NCI-H748 (cell line): ENCODE results near the gene EMSY.

Source experiments
- DNase-seq: peaks from one replicate; lab custom pipeline; 2025; ENCODE audit not compliant: unreplicated experiment; lab: John Stamatoyannopoulos, UW

The EMSY gene

DNA sequence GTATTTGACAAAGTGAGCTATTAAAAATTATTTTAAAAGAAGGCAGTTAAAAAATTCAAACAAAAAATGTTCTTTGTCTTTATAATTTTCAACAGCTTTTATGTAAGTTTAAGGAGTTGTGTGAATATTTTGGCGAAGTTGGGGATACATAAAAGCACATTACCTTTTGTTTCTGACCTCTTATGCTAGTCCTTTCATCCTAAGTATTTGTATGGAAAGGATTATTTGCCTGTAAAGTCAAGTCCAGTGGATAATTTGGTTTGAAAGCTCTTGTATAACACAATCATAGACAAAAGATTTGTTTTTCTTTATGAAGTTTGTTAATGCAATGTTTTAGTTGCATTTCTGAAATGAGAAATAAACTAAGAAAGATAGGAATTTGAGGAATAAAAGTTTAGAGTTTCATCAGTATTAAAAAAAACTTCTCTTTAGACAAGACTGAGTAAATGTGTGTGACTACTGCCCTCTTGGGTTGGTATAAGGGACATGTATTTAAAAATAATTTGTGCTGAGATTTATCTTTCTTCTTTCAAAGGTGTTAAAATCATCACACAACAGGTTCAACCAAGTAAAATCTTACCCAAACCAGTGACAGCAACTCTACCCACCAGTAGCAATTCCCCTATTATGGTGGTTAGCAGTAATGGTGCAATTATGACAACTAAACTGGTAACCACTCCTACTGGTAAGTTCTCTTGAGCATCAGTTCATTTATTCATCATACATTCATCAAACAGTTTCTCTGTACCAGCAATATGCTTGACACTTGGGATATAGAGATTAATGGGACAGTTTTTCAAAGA, 68.2 kb downstream of the EMSY start:
- DNase-seq: no peak

DNA sequence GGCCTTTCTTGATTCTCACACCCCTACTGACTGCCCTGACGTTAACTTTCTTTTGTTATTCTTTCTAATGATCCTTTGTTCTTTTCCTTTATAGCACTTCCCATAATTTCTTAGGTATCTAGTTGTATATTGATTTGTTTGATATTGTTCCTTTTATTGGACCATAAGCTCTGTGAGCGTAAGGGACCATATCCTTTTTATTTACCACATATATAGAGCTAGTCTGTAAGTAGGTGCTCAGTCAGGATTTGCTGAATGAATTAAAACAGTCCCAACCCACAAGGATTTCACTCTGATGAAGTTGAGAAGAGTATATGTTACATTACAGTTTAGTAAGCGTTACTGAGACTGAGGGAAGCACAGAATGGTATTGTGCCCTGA, 68.8 kb downstream of the EMSY start:
- no peak for DNase-seq

DNA sequence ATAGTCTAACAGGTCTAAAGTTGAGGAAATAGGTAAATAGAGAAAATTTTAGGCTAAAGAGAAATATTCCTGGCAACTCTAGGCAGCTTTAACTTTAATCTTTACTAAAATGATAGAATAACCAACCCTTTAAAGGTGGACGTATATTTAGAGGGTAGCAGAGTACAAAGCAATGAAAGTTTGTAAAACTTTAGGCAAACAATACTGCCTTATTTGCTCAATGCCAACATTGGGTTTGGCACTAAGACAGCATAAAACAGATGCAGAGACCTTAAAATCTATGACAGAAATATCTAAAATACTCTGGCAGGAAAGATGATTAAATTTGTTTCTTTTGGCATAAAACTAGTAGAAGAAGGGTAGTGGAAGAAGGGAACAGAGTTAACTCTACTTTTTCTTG, 70.7 kb downstream of the EMSY start:
- no peak for DNase-seq

DNA sequence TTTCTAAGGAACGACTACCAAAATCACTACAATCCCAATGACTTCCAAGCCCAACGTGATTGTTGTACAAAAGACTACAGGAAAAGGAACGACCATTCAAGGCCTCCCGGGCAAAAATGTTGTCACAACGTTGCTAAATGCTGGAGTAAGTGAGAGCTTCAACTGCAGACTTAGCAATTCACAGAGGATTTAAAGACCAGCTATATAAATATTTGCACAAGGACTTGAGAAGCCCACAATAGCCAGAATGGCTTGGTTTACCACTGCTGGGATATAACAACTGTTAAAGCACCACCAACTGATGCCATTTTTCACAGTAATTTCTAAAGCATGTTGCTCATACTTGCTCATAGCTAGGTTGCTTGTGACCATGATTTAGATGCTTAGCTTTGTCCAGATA, 78.3 kb downstream of the EMSY start:
- DNase-seq: peak; percentile 88

DNA sequence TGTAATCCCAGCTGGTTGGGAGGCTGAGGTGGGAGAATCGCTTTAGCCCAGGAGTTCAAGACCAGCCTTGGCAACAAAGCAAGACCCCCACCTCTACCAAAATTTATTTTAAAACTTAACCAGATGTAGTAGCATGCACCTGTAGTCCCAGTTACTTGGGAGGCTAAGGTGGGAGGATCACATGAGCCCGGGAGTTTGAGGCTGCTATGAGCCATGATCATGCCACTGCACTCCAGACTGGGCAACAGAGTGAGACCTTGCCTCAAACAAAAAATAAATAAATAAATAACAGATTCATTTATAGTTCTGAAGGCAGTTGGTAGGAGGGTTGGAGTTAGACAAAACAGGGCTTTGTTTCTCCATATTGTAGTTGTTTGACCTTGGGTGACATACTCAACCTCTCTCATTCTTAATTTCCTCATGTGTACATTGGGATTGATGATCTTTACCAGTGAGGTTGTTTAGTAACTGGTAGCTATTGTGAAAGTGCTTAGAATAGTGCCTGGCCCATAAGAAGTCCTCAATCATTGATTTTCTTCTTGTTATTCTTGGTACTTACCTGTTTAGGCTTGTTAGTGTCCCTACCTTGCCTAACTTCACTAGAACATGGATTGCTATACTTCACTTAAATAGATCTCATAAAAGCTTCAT, 79.1 kb downstream of the EMSY start:
- DNase-seq: no peak

DNA sequence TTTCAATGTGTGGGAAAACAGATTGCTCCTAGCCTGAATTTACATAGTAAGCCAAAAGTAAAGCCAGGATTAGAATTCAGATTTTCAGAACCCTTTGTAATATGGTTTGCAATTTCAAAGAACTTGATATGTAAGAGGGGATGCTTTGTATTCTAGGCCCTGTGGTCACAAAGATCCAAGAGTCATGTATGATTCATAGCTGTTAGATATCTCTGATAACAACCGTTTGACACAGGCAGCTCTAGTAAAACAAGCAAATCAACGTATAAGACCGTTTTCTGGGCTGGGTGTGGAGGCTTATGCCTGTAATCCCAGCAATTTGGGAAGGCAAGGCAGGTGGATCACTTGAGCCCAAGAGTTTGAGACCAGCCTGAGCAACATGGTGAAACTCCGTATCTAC, 79.6 kb downstream of the EMSY start:
- no peak for DNase-seq

DNA sequence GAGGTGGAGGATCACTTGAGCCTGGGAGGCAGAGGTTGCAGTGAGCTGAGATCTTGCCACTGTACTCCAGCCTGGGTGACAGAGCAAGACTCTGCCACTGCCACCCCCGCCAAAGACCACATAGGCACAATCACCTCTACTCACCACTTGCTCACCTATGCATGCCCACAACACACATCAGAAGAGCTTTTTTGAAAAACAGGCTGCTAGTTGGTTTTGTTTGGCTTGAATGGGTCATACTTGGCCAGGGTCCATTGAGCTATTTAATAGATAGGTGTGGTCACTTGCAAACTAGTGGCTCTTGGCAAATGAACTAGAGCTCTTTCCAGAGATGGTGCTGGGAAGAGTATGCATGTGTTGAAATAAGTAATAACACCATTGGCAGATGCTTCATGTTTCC, 80.1 kb downstream of the EMSY start:
- DNase-seq: peak; percentile 85

DNA sequence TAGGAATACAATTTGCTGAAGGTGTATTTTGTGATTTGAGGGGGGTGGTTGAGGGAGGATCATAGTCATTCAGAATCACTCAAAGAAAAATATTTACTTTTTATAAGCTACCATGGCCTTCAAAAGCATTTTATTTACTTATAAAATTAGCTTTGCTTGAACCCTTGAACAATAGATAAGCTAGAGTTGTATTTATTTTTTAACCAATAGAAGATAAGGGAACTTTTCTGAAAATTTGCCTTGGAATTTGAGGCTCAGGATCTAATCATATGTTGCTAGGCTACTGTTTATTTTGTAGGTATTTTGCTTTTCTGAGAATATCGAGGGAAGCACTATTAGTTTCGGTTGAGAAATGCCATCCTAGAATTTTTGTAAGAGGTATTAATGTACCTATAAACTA, 82.1 kb downstream of the EMSY start:
- peak; percentile 5 for DNase-seq

DNA sequence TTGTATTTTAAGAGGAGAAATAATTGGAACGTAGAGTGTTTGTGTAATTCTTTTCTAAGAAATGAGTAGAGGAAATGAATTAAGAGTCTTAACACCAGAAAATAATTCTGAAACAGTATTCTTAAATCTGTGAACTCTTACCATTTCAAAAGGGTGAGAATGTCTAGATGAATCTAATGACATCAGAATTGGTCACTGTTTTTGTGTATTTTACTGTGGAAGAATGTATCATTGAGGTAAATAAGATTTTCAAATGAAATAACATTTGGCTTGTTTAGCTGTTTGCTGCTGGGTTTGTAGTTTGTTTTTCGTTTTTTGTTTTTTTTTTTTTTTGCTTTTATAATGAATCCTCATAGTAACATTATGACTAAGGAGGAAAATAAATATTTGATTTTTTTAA, 97.6 kb downstream of the EMSY start:
- no peak for DNase-seq

DNA sequence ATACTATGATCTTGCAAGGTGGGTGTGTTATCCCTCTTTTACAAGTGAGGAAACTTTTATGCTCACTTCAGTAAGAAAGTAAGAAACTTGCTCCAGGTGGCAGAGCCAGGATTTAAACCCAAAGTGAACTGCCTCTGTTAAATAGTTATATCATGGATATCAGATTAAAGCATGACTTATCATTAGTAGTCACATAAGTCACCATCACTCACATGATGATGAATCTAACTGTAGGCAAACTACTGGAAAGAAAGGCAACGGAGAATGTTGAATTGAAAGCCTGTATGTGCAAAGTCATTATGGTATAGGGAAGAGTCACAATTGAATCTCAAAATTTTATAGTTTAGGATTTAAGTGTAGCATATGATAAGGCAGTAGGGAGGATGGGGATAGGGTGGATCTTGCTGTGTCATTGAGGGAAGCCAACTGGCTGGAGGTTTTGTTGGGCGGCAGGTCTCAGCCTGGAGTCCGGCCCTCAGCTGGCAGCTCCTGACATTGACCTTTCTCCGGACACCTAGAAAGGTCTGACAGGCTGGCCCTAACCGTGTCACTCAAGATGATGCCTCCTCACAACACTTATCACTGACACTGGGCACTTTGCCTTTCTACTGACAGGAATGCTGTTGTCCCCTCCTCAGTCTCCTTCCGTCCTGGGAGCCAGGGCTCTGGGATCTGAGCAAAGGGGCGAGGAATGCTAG, 98.3 kb downstream of the EMSY start:
- DNase-seq: no peak

DNA sequence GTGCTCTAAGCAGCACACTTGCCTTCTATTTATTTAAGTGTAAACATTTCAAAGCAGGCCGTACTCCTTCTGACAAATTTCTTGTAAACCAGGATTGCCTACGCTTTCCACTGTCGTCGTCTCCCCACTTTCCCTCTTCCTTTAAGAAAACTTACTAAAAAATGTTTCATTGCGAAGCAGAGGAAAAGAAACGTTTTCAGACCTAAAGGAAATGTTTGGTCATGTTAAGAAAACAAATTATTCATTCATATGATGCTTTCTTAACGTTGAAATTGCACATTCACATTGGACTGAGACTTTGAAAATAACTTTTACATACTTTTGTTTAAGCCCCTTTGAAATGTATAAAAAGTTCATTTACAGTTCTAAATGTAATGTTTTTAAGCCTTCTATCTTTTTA, 106.0 kb downstream of the EMSY start:
- DNase-seq: no peak

DNA sequence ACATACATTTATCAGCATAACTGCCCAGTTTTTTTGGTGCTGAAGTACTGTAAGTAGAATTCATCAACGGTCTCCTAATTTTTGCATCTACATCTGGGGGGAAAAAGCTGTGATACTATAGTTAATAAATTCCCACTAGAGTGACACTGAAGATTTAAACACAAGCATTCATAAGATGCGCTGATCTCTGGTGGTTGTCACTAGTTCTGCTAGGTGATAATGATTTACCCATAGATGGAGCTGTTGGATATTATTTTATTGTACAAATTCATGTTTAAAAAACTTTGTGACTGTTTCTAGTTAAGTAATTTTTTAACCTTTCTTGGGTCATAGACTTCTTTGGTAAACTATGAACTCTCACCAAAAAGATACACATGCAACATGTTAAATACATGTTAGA, 106.6 kb downstream of the EMSY start:
- DNase-seq: no peak

DNA sequence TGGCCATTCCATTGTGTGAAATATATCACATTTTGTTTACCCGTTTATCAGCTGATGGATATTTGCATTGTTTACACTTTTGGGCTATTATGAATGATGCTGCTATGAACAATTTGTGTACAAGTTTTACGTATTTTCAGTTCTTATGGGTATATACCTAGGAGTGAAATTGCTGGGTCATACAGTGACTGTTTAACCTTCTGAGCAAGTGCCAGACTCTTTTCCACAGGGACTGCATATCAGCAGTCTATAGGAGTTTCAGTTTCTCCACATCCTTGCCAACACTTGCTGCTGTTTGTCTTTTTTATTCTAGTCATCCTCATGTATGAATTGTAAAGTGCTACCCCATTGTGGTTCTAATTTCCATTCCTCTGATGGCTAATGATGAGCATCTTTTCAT, 108.2 kb downstream of the EMSY start:
- no peak for DNase-seq

DNA sequence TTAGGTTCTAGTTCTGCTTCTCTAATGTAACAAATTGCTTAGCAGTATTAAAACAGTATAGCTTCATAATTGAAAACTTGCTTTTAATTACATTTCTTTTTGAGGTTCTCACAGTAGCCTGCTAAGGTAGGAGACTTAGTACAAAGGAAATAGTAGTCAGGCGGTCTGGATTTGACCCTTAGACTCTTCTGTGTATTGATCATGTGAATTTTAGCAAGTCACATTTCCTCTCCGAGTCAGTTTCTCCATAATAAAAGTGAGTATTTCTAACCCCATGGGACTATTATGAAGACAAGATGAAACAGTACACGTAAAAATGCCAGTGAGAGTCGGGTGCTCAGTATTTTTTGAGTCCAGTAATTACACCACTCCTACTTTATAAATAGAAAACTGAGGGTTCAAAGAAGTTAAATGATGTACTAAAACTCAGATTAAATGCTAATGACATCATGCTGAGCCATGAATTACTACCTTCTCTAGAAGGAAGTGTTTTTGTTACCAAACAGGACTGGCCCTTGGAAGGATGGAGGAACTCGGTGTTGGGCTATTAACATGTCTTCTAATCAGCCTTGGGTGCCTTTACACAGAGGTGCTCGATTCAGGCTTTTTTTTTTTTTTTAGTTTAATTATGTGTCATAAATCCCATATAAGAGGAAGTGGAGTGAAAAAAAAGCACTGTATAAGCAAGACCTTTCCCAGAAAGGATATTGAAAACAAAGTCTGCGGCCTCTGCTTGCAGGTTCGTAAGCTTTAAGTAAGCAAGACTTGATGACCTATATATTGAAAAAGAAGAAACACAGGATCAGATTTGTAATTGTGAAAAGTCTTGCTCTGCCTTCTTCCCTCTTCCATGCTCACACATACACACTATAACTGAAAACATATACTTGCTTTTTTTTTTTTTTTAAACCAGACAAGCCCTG, 109.0 kb downstream of the EMSY start:
- no peak for DNase-seq

DNA sequence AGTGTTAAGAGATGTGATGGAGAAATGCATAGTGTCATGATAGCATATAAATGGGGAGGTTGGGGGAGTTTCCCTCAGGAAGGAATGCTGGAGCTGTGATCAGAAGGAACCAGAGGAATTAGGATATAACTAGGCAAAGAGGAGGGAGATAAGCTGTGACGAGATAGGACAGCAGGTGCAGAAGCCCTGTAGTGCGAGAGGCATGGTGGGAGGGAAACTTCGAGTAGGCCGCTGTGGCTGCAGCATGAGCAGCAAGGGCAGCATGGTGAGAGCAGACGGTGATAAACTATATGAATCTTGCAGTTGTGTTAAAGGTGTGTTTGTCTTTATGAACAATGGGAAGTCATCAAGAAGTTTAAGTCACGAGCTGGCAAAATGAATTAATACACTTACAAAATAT, 109.9 kb downstream of the EMSY start:
- DNase-seq: no peak

DNA sequence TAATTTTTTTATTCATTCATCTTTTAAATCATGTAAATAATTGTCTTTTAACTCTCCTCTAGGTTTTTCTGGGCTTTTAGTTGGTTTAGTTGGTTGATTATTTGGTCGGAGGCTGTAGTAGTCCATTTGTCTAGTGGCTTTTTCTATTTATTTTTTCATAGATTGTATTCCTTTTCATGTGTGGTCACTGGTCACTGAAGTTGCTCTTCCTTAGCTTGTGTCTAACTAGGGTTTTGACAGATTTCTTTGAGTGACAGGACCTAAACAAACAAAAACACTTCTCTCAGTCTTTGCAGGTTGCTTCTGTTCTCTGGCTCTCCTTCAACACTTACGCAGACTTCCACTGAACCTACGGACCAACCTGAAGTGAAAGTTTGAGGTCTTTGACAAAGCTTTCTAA, 112.6 kb downstream of the EMSY start:
- no peak for DNase-seq

DNA sequence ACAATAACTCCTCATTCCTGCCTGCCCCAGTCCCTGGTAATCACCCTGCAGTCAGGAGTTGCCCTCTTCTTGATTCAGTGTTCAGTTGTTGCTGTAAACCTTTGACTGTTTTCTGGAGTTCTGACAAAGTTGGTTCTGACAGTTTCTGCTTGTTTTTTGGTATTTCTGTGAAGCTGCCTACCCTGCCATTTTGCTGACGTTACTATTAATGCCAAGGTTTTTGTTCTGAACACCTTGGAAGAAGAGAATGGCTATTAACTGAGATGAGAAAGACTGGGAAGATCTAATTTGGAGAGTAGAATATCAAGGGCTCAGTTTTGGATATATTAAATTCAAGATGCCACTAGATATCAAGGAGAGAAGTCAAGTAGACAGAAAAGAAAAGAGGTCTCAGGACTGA, 113.7 kb downstream of the EMSY start:
- DNase-seq: no peak

DNA sequence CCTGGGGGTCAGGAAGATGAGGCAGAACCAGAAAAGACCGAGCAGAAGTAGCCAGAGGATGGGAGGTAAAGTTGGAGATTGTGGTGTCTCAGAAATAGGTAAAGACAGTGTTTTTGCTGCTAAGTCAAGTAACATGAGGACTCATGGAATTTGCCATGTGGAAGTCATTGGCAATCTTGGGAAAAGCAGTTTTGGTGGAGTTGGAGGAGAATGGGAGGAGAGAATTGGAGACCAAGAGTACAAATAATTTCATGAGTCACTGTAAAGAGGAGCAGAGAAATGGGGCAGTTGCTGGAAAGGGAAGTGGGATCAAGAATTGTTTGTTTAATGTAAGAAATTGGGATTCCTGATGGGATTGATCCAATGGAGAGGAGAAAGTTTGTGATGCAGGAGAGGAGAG, 114.1 kb downstream of the EMSY start:
- DNase-seq: no peak

DNA sequence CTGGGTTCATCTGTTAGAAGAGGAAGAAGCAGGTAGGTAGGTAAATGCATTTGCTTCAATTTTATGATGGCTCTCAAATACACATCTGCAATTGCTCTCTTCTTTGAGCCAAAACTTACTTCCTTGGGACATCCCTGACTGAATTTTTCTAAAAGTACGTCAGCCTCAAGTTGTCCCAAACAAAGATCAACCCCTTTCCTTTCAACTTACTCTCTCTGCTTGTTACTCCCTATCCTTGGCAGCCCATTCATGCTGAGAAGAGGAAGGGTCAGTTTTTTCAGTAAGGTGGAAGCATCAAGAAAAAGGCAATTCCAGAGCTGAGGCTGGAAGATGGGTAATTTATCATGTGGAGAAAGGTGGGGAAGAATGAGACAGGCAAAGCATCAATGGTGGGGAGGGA, 114.5 kb downstream of the EMSY start:
- DNase-seq: no peak

DNA sequence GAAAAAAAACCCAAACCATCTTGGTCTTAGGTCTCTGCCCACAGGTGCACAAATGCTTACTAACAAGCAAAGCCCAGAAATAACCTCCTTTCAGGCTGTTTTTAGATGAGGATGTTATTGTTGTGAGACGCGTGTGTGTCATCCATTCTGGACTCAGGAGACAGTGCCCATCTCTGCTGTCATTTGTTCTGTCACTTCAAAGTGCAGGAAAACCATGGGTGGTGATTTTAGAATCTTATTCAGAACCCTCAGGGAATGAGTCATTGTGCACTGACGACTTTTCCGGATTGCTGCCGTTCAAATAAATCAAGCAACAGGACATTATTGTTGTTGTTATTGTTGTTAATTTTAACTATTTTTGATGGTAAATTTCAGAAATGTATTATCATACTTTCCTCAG, 115.4 kb downstream of the EMSY start:
- DNase-seq: no peak

DNA sequence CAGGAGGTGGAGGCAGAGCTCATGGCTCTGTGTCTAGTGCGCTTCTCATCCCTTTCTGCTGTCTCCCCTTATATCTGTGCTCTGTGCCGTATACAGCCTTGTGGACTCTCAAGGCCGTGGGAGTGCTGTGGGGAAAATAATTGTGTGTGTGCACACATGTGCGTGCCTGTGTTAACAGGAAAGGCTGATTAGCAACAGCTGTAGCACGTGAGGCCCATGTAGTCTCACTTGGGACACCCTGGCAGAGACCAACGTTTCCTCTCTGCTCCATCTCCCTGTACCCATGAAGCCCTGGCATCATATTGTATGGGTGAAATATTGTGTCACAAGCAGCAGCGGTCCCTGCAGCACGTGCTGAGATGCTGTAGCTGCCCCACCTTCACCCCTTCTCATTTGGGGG, 116.4 kb downstream of the EMSY start:
- DNase-seq: no peak
